ENCODE results near the gene RPS25.
"Not testable (repeated sequence)": the region's sequence is repeated elsewhere in the genome, so short reads cannot be mapped to it uniquely, and the experiment has no call there.

DNA sequence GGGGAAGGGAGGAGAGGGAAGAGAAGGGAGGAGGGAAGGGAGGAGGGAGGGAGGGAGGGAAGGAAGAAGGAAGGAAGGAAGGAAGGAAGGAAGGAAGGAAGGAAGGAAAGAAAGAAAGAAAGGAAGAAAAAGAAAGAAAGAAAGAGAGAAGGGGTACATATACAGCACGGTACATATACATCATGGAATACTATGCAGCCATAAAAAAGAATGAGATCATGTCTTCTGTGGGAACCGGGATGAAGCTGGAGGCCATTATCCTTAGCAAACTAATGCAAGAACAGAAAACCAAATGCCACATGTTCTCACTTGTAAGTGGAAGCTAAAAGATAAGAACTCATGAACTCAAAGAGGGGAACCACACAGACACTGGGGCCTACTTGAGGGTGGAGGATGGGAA is 48.6 kb downstream of the RPS25 start:
- not testable (repeated sequence) for TF ChIP-seq EZH2 (IDR thresholded peaks at IDR 0.05; ENCODE audit: insufficient read depth, poor library complexity, severe bottlenecking); EZH2phosphoT487 (IDR thresholded peaks at IDR 0.05; ENCODE audit: insufficient read depth, low read depth)

All from GM23248 (cell line).